AG08396 (cell line): ENCODE measurements around the gene CASP2.

Experiments
- DNase-seq: peaks from one replicate; pipeline ENCODE4 v3.0.0; 2012; ENCODE audit warnings: low spot score, mixed read lengths

The CASP2 gene

DNA sequence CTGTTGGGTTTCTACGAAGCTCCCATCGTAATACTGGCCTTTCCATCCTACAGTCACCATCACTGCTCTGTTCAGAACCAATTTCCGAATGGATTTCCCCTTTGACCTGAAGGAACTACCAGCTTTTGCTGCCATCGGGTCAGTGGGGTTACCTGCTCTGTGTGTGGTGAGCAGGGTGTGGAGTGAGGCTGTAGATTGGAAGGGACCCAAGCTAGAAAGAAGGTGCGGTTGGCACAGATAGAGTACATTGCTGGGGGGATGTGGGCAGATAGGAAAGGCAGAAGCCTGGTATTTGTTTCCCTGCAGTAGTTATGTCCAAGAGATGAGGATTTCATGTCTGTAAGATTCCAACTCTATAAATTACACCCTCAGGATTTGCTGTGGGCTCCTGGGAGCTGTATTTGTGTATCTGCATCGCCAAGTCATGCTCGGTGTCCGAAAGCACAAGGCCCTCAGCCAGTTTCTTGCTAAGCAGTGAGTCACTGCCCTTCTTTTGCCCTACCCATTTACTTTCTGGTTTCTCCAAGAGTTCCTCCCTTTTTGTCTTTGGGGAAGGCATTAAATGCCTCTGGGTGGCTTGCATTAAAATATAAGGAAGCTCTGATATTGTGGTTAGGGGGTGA is 43.1 kb downstream of the CASP2 start:
- peak; percentile 91 for DNase-seq

DNA sequence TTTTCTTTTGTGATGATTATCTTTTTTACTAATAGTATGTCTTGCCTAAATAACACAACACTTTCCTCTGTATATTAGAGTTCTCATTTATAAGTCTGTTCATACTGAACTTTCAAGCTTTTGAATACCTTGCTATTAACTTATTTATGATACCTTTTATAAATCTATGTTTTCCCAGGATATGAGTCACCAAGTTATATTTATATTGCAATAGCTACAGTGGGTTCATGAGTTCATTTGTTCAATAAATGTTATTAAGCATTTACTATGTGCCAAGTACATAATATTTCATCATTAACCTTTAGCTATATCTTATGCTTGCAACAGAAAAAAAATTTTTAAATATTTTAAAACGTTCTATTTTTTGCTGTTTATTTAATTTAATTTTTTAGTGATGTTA is 46.1 kb downstream of the CASP2 start:
- no peak for DNase-seq

DNA sequence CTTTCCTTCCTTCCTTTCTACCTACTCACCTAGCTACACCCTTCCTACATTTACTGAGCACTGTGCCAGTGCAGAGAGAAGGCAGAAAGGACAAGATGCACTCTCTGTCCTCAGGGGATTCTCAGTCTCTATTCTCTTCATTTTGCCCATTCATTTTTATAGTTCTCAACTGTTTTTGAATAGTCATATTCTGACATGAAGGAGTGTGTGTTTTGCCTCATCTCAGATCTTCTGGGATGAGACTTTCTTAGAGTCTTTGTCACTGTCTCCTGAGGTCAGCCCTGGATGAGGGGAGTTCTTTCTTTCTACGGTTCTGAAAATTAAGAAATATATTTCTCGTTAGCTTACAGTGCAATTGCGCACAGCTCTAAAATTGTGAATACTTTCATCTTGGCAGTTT is 49.1 kb downstream of the CASP2 start:
- DNase-seq: no peak

DNA sequence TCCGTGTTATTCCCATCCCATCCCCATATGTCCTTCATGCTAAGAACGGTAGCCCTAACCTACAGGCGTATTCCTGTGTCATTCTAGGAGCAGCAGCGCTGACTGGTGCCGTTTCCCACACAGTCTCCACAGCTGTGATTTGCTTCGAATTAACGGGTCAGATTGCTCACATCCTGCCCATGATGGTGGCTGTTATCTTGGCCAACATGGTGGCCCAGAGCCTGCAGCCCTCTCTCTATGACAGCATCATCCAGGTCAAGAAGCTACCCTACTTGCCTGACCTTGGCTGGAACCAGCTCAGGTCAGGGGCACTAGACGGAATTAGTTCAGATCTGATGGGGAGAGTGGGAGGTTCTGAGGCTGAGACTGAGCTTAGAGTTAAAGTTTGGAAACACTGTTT is 53.7 kb downstream of the CASP2 start:
- no peak for DNase-seq

DNA sequence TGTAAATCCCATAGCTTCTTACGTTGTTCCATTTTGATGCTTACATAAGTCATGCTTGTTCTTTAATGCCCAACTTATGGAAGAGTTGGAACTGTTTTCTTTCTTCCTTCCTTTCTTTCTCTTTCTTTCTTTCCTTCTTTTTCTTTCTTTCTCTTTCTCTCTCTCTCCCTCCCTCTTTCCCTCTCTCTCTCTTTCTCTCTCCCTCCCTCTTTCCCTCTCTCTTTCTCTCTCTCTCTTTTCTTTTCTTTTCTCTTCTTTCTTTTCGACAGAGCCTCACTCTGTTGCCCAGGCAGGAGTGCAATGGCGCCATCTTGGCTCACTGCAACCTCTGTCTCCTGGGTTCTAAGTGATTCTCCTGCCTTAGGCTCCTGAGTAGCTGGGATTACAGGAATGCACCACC is 55.4 kb downstream of the CASP2 start:
- DNase-seq: no peak

DNA sequence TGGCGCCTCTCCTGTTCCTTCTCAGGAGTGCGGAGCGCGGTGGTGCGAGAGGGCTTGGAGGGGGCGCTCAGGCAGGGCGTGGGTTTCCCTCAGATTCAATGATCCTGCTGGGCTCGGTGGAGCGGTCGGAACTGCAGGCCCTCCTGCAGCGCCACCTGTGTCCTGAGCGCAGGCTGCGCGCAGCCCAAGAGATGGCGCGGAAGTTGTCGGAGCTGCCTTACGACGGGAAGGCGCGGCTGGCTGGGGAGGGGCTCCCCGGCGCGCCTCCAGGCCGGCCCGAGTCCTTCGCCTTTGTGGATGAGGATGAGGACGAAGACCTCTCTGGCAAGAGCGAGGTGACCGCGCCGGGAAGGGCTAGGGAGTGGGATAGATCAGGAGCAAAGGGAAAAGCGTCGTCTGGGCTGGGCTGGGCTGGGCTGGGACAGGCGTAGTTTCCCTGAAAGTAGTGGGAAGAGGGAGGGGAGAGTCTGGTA is 57.3 kb downstream of the CASP2 start:
- DNase-seq: peak; percentile 41

DNA sequence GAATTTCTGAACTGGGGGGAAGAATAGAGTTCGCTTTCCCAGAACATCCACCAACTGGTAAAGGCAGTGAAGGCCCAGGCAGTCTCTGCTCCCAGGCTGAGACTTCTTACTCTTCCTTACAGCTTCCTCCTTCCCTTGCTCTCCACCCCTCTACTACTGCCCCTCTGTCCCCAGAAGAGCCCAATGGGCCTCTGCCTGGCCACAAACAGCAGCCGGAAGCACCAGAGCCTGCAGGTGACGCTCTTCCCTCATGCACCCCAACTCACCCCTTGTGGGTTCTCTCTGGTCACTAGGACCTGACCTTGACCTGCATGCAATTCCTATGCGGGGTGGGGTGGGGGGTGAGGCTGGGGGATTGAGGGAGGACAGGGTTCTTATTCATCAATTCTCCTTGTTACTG is 57.9 kb downstream of the CASP2 start:
- no peak for DNase-seq

DNA sequence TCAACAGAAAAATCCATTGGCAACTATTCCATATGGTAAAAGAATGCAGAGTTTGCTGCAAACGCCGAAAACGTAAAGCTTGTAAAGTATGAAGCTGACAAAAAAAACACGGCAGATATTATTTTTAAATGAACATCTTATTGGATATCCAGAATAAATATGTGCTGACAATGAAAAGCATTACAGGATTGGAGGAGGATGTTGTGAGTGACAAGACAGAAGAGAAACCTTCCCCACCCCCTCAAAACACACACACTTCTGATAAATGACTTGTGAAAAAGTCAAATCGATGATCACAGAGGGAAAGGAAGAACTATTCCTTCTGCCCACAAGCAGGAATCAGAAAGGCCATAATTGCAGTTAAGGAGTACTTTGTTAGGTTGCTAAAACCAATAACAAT is 59.8 kb downstream of the CASP2 start:
- no peak for DNase-seq

DNA sequence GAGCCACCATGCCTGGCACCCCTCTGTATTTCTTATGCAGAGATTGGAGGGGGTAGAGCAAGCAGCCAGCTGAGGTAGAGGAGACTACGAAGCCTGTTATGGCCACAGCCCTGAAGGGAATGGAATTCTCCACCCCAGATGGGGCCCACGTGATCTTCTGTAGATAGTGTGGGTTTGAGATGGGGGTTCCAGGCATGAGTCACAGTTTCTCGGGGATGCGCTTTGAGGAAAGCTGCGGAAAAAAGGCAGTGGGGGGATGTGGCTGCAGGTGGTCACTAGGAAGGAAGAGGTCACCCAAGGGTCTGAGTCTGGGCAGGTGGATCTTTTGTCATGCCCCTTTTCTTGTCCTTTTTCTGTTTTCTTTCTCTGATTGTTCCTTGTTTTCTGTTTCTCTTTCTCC is 62.9 kb downstream of the CASP2 start:
- DNase-seq: no peak

DNA sequence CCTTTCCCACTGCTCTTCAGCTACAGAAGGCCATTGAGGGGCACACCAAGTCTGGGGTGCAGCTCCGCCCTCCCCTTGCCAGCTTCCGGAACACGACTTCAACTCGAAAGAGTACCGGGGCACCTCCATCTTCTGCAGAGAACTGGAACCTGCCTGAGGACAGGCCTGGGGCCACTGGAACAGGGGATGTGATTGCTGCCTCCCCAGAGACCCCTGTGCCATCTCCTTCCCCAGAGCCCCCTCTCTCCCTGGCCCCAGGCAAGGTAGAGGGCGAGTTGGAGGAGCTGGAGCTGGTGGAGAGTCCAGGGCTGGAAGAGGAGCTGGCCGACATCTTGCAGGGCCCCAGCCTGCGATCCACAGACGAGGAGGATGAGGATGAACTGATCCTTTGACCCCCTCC is 63.4 kb downstream of the CASP2 start:
- DNase-seq: no peak

DNA sequence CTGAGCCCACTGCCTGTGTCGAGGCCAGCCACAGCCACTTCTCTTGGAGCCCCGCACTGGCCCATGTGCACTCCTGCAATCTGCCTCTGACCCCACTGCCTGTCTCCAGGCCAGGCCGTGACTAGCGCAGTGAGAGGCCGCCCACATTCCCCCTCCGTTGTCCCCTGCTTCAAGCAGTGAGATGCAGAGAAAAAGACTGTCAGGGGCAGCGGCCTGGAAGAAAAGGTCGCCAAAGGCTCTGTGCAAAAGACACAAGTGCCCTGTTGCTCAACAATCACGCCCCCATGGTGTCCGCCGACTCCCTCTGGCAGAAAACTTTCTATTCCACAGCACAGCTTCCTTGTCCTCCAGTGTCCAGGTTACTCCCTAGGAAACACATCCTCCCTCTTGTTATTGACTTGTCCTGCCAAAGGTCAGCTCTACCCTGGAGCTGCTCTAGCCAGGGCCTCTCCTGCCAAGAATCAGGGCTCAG is 64.4 kb downstream of the CASP2 start:
- DNase-seq: no peak

DNA sequence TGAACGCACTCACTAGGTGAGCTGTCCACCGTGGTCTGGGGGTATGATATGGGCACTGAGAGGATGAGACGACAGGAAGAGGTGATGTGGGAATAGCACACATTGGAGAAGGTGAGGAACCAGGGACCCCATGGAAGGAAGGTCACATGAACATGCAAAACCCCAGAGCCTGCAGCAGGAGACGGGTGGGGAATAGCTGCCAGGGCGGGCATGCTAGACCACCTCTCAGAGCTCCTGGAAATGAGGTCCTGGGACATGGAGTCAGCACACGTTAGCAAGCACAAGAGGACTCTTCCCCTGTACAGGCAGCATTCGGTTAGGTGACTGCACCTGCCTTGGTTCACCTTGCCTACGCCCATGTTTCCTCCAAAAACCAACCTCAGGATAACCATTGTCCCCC is 66.2 kb downstream of the CASP2 start:
- DNase-seq: no peak

DNA sequence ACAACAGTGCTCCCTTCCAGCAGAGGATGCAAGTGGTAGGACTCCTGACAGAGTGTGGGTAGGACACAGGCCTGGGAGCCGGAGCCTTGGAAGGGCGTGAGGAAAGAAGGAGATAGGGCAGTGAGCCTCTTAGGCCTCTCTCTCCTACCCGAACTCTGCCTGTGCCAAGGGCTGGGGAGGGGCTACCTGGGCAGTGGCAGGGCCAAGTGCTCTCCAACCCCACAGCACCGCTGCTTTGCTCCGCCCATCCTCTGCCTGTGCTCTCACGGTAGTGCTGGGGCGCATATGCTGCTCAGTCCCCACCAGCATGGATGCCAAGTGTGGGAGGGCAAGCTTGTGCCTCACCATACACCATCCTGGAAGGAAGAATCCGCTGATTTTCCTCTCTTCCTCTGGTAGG is 66.8 kb downstream of the CASP2 start:
- no peak for DNase-seq

DNA sequence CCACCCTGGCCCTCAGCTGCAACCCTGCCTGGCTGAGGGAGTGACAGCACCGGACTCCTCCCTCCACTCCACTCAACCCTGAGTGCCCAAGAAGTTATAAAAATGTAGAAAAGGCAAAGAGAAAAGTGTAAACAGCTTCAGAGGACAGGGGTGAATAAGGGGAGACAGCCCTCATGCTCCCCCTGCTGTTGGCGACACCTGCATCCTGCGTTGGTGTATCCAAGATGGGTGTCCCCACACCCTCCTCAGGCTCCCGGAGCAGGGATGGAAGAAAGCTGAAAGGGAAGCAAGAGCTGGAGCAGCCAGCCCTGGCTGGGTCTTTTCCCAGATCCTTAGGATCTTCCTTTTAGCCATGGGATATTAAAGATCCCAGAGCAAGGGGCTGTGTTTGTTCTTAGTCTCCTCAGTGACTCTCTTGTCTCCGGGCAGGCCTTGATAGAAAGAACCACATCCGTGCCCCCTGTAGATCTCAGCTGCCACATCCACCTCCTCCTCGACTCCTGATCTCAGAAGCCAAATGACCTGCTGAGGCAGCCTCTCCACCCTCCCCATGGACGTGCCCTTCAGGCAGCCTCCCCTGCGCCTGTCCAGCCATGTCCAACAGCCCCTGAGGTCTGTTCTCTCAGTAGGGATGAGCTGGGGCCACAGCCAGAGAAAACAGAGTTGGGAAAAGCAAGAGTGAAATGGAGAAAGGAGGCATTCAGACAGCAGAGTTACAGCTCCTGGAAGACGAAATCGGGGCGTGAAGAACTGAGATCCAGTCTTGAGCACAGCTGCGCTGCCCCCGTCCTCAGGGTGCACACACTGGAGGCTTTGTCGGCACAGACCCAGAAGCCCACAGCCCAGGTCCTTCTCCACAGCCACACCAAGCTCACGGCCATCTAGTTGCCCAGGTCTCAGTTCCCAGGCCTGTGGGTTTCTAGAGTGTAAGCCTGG is 67.6 kb downstream of the CASP2 start:
- no peak for DNase-seq

DNA sequence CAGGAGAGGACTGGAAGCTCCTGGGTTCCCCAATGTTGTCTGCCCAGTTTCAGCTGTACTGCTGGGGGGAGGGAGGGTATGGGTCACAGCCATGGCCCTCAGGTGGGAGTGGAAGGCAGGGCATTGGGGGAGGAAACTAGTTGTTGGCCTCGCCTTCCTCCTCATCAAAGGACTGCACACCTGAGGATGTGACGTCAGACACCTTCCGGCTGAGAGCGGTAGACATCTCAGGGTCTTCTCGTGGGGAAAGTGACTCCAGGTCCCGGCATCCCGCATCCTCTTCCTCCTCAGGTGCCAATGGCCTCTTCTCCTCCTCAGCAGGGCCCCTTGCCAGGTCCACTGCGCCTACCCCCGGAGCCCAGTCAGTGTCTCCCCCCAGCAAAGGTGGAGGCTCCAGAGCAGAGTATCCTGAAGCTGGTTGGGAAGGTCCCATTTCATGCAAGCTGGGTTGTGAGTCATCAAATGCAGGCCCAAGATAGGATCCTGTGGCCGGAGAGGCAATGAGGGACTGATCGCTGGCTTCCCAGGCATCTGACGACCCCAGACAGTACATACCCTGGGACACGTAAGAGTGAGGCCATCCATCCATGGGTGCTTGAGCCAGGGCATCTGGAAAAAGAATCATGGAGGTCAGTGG is 68.4 kb downstream of the CASP2 start:
- DNase-seq: no peak
